Chondrocyte (in vitro differentiated cells): Measurements from ENCODE around the gene ELMO3. TPM values are rescaled to one million over a fixed set of nuclear protein-coding genes. Genes with fewer than 3 reads are reported as not detected.
A peak's percentile ranks its signal among the peaks of the same experiment; 100 is the strongest.

ENCODE experiments used
- DNase-seq: peaks from one replicate; pipeline ENCODE4 v3.0.0; 2021; ENCODE audit warnings: mixed read lengths, low spot score
- H3K27ac Mint-ChIP-seq: one replicate; pipeline ENCODE4 v1.8.0; 2021; ENCODE audit warnings: mild to moderate bottlenecking, moderate library complexity, mixed read lengths; ENCODE audit not compliant: unreplicated experiment
- H3K27me3 Mint-ChIP-seq: 2 replicates; pipeline ENCODE4 v1.8.0; 2021; ENCODE audit warnings: low read depth, mixed read lengths
- H3K36me3 Mint-ChIP-seq: 2 replicates; pipeline ENCODE4 v1.8.0; 2021; ENCODE audit warnings: low read depth, mixed read lengths
- H3K4me1 Mint-ChIP-seq: 2 replicates; pipeline ENCODE4 v1.8.0; 2021; ENCODE audit warnings: low read depth, mild to moderate bottlenecking, mixed read lengths
- H3K4me3 Mint-ChIP-seq: one replicate; pipeline ENCODE4 v1.8.0; 2021; ENCODE audit warnings: mild to moderate bottlenecking, moderate library complexity, mixed read lengths; ENCODE audit not compliant: unreplicated experiment
- H3K9me3 Mint-ChIP-seq: 2 replicates; pipeline ENCODE4 v1.8.0; 2021; ENCODE audit warnings: low read depth, mixed read lengths
- total RNA-seq: library from RNA; stranded (reverse); gene quantifications from 3 replicates; pipeline ENCODE4 v1.2.1, GENCODE V29; 2021
- TF ChIP-seq, protein P1 (sequence below): fragments of 200-600 bp; sonication (generic); IDR thresholded peaks from 2 replicates; pipeline ENCODE4 v1.5.0; 2021; ENCODE audit warnings: antibody characterized with exemption, mild to moderate bottlenecking, moderate library complexity

Gene ELMO3
- total RNA-seq, 1 donor from 2014 or later, result 1.1 TPM

DNA sequence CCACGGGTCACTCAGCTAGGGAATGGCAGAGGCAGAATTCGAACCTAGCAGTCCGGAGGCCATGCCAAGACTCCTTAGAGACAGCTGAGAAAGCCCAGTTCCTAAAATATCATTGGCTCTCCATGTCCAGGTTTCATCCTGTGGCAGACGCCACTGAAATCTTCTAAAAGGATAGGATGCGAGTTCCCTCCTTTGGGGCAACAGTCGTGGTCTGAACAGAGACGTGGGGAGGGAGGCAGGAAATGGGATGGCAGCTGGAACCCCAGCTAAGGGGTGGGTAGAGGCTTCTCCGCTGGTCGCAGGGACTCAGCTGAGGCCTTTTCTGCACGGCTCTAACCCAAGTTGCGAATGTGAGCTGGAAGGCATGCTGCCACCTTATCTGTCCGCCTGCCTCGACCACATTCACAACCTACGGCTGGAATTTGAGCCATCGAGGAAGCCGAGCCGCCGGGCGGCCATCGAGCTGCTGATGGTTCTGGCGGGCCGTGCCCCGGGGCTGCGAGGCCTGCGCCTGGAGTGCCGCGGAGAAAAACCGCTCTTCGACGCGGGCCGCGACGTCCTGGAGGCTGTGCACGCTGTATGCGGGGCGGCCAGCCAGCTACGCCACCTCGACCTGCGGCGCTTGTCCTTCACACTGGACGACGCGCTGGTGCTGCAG lies 36.3 kb upstream of the ELMO3 start:
- Mint-ChIP-seq H3K4me3 (peak overlapping the region; percentile 12), H3K9me3 (no peaks in the 10 kb centered on the region), H3K4me1 (peaks cover 31% of the 10 kb centered on the region), H3K36me3 (no peaks in the 10 kb centered on the region), H3K27ac (no peak overlapping the region), H3K27me3 (peaks cover 13% of the 10 kb centered on the region)
- DNase-seq, result no peak
- TF ChIP-seq, protein P1, sequence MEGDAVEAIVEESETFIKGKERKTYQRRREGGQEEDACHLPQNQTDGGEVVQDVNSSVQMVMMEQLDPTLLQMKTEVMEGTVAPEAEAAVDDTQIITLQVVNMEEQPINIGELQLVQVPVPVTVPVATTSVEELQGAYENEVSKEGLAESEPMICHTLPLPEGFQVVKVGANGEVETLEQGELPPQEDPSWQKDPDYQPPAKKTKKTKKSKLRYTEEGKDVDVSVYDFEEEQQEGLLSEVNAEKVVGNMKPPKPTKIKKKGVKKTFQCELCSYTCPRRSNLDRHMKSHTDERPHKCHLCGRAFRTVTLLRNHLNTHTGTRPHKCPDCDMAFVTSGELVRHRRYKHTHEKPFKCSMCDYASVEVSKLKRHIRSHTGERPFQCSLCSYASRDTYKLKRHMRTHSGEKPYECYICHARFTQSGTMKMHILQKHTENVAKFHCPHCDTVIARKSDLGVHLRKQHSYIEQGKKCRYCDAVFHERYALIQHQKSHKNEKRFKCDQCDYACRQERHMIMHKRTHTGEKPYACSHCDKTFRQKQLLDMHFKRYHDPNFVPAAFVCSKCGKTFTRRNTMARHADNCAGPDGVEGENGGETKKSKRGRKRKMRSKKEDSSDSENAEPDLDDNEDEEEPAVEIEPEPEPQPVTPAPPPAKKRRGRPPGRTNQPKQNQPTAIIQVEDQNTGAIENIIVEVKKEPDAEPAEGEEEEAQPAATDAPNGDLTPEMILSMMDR, result no peak

DNA sequence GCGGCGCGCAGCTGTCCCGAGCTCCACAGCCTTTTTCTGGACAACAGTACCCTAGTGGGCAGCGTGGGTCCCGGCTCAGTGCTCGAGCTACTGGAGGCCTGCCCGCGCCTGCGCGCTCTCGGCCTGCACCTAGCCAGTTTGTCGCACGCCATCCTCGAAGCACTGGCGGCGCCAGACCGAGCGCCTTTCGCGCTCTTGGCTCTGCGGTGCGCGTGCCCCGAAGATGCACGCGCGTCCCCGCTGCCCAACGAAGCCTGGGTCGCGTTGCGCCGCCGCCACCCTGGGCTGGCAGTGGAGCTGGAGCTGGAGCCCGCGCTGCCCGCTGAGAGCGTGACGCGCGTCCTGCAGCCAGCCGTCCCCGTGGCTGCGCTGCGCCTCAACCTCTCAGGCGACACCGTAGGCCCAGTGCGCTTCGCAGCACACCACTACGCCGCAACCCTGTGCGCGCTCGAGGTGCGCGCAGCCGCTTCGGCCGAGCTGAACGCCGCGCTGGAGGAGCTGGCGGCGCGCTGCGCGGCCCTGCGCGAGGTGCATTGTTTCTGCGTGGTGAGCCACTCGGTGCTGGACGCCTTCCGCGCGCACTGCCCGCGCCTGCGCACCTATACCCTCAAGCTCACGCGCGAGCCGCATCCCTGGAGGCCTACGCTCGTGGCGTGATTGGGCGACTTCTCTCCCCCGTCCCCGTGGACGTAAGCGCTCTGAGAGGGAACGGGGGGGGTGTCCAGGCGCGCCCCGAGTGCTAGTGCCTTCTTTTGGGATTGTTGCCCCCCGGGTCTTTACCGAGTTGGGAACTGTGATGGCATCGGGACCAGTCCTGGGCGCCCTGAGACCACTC lies 35.5 kb upstream of the ELMO3 start:
- H3K4me1 Mint-ChIP-seq, result peaks cover 33% of the 10 kb centered on the region
- H3K27me3 Mint-ChIP-seq, result peaks cover 13% of the 10 kb centered on the region
- H3K4me3 Mint-ChIP-seq, result peak overlapping the region; percentile 46
- no peak for DNase-seq
- H3K27ac Mint-ChIP-seq, result no peak overlapping the region
- no peaks in the 10 kb centered on the region for H3K9me3 Mint-ChIP-seq
- TF ChIP-seq, protein P1, result no peak
- H3K36me3 Mint-ChIP-seq, result no peaks in the 10 kb centered on the region

DNA sequence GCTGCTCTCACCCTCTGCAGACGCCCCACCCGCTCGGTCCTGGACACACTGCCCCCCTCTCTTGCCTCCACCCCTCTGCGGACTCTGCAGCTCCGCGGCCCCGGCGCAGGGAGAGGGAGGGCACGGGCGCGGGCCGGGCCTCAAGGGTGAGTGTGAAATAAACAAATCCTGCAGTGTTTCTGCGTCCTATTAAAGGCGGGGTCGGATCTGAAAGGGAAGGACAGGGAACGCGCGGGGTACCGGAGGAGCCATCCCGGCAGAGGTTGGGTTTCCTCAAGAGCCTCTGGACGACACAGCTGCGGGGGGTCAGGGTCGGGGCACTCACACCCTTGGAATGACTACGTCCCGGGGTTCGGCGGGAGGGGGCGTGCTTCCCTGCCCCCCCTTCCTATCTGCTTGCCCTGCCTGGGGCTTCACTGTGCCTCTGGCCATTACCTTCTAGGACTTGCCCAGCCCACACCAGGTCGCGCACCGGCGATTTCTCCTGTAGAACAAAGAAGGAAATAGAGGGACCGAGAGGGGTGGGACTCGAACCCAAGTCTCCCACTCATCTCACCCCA lies 34.9 kb upstream of the ELMO3 start:
- peaks cover 13% of the 10 kb centered on the region for H3K27me3 Mint-ChIP-seq

DNA sequence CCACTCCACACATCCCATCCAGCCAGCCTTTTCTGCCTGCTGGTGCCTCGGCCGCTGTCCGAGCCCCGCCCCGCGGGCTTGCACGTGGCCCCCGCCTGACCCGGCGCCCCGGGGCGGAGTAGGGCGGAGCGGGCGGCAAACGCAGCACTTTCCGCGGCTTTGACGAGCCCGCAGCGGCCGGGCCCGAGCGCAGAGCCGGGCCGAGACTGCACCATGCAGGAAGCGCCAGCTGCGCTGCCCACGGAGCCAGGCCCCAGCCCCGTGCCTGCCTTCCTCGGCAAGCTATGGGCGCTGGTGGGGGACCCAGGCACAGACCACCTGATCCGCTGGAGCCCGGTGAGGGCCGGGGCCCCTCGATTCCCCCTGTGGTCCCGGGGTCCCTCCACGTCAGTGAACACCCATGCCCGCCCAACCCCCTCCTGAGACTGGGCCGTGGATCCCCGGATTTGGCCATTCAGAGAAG lies 34.3 kb upstream of the ELMO3 start, which contains the start of gene HSF4:
Gene HSF4 (plus strand): TSS at position 147 of the 463 bp plus-strand sequence. CDS start 67 bp downstream, at position 214.
- H3K4me1 Mint-ChIP-seq, result peaks cover 28% of the 10 kb centered on the region
- DNase-seq, result no peak
- peak within 1 kb of the TSS; percentile 46 for H3K4me3 Mint-ChIP-seq
- TF ChIP-seq, protein P1, result no peak
- H3K27me3 Mint-ChIP-seq, result peaks cover 13% of the 10 kb centered on the region
- no peaks in the 10 kb centered on the region for H3K36me3 Mint-ChIP-seq
- no peak within 1 kb of the TSS for H3K27ac Mint-ChIP-seq
- H3K9me3 Mint-ChIP-seq, result no peaks in the 10 kb centered on the region

More for the DNA sequence above, 34.9 kb upstream of the ELMO3 start:
- Mint-ChIP-seq H3K36me3 (no peaks in the 10 kb centered on the region), H3K27ac (no peak overlapping the region), H3K4me3 (peak overlapping the region; percentile 46), H3K4me1 (peaks cover 28% of the 10 kb centered on the region), H3K9me3 (no peaks in the 10 kb centered on the region)
- DNase-seq, result no peak
- TF ChIP-seq, protein P1, result no peak
